RWPE2 (cell line): ENCODE data around the gene GLYR1.

Experiments used
- ATAC-seq: fragments of 200-7000 bp; cut with Tn5 transposase; 3 replicates; pipeline ENCODE4 v1.9.1; 2021; ENCODE audit warnings: low read depth
- DNase-seq: peaks from one replicate; pipeline ENCODE4 v3.0.0-alpha.2; 2020; ENCODE audit warnings: low spot score
- H3K27ac ChIP-seq: fragments of 450-650 bp; 2 replicates; pipeline ENCODE4 v1.5.1; 2017; ENCODE audit warnings: mild to moderate bottlenecking; ENCODE audit not compliant: poor library complexity, severe bottlenecking
- H3K27me3 ChIP-seq: fragments of 250-450 bp; sonication (Bioruptor Pico); 2 replicates; pipeline ENCODE4 v1.5.1; 2021; ENCODE audit warnings: mild to moderate bottlenecking, moderate library complexity; ENCODE audit not compliant: insufficient read depth, poor library complexity, severe bottlenecking
- H3K36me3 ChIP-seq: fragments of 250-450 bp; sonication (Bioruptor Pico); 2 replicates; pipeline ENCODE4 v1.5.1; 2020; ENCODE audit warnings: low read depth, mild to moderate bottlenecking, moderate library complexity
- H3K4me1 ChIP-seq: fragments of 250-450 bp; sonication (Bioruptor Pico); 2 replicates; pipeline ENCODE4 v1.5.1; 2021; ENCODE audit warnings: mild to moderate bottlenecking, moderate library complexity; ENCODE audit not compliant: insufficient read depth, poor library complexity, severe bottlenecking
- H3K4me3 ChIP-seq: fragments of 250-450 bp; sonication (Bioruptor Pico); 2 replicates; pipeline ENCODE4 v1.5.1; 2021; ENCODE audit warnings: mild to moderate bottlenecking, moderate library complexity; ENCODE audit not compliant: severe bottlenecking
- H3K9me3 ChIP-seq: fragments of 250-450 bp; sonication (Bioruptor Pico); 2 replicates; pipeline ENCODE4 v1.5.1; 2021; ENCODE audit warnings: mild to moderate bottlenecking, moderate library complexity; ENCODE audit not compliant: severe bottlenecking
- TF ChIP-seq, protein P1 (sequence below): fragments of 450-650 bp; IDR thresholded peaks from one replicate; pipeline ENCODE4 v1.5.1; 2017; ENCODE audit warnings: mild to moderate bottlenecking, moderate library complexity; ENCODE audit not compliant: poor library complexity, severe bottlenecking

The GLYR1 gene

DNA sequence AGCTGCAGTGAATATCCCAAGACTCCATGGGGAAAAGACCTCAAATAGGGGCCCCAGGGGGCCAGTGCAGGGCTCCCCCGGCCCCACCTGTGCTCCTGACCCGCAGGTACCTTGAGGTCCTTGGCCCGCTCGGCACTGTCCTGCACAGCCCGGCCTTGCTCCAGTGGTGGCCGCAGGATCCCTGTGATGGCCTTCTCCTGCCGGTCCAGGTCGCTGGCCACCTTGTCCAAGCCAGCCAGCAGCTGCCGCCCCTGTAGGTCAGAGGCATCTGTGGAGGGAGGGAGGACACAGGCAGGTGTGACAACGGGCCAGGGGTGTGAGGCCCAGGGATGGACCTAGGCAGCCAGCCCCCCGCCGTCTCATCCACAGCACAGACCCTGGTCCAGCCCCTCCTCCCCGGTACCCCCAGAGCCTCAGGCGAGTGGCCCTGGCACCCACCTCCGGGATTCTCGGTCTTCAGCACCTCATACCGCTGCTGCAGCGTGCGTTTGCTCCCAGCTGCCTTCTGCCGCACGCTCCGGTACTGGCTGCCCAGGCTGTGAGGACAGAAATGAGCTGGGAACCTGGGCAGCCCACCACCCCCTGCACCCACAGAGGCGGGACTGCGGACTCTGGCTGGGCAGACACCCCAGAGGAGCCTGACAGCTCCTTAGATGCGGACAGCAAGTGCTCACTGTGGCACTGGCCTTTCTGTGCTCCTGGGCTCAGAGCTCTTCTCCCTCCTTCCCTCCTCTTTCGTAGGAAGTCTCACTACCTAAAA is 46.2 kb upstream of the GLYR1 start:
- no peaks in the 10 kb centered on the region for H3K9me3 ChIP-seq
- ATAC-seq (no peak), DNase-seq (no peak)
- H3K4me3 ChIP-seq = no peak overlapping the region
- TF ChIP-seq, protein P1, sequence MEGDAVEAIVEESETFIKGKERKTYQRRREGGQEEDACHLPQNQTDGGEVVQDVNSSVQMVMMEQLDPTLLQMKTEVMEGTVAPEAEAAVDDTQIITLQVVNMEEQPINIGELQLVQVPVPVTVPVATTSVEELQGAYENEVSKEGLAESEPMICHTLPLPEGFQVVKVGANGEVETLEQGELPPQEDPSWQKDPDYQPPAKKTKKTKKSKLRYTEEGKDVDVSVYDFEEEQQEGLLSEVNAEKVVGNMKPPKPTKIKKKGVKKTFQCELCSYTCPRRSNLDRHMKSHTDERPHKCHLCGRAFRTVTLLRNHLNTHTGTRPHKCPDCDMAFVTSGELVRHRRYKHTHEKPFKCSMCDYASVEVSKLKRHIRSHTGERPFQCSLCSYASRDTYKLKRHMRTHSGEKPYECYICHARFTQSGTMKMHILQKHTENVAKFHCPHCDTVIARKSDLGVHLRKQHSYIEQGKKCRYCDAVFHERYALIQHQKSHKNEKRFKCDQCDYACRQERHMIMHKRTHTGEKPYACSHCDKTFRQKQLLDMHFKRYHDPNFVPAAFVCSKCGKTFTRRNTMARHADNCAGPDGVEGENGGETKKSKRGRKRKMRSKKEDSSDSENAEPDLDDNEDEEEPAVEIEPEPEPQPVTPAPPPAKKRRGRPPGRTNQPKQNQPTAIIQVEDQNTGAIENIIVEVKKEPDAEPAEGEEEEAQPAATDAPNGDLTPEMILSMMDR = no peak
- no peak overlapping the region for H3K27ac ChIP-seq
- H3K4me1 ChIP-seq = no peaks in the 10 kb centered on the region
- H3K36me3 ChIP-seq = peaks cover 92% of the 10 kb centered on the region
- H3K27me3 ChIP-seq = no peaks in the 10 kb centered on the region

DNA sequence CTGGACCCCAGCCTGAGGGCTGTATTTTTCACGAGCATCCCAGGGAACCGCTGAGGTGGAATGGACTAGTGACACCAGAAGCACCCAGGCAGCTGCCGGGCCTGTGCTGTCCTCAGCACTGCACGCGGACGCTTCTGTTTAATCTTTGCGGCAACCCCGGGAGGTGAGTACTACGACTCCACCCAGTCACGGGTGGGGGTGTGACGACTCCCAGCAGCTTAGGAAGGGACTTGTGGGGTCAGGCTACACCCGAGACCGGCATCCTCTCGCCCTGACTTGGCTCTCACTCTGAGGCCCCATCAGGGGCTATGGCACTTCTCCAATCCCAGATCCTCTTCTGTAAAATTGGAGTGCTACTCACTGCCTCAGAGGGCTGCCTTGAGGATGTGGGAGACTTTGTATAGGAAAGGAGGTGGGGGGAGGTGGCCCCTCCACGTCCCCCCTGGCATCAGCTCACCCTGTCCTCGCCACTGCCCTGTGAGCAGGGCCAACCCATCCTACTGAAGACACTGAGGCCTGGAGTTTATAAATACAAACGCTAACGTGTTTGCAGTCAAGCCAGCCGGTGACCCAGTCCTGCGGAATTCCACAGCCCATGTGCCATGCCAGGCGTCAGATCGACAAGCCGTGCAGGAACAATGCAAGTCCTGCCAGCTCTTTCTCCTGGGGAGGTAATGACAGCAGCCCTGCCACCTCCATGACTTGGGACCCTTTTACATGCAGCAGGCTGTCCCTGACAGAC is 45.4 kb upstream of the GLYR1 start:
- no peak for DNase-seq
- H3K4me1 ChIP-seq = no peaks in the 10 kb centered on the region
- TF ChIP-seq, protein P1 = no peak
- peaks cover 92% of the 10 kb centered on the region for H3K36me3 ChIP-seq
- no peak overlapping the region for H3K27ac ChIP-seq
- no peak for ATAC-seq
- H3K9me3 ChIP-seq = no peaks in the 10 kb centered on the region
- H3K4me3 ChIP-seq = no peak overlapping the region
- H3K27me3 ChIP-seq = no peaks in the 10 kb centered on the region

- H3K4me3 ChIP-seq = no peak overlapping the region
- H3K27me3 ChIP-seq = no peaks in the 10 kb centered on the region
- ATAC-seq = no peak
- H3K4me1 ChIP-seq = no peaks in the 10 kb centered on the region
- TF ChIP-seq, protein P1 = no peak
- peaks cover 94% of the 10 kb centered on the region for H3K36me3 ChIP-seq
- no peak for DNase-seq
- H3K9me3 ChIP-seq = no peaks in the 10 kb centered on the region
- no peak overlapping the region for H3K27ac ChIP-seq
Observed at GRCh38 chr16:4891886-4892216, 44.8 kb upstream of the GLYR1 start.

- DNase-seq (no peak), ATAC-seq (no peak)
- Histone ChIP-seq H3K27me3 (no peaks in the 10 kb centered on the region), H3K36me3 (peaks cover 95% of the 10 kb centered on the region), H3K4me1 (no peaks in the 10 kb centered on the region), H3K9me3 (no peaks in the 10 kb centered on the region), H3K4me3 (no peak overlapping the region), H3K27ac (no peak overlapping the region)
- TF ChIP-seq, protein P1 = no peak
Observed at GRCh38 chr16:4891097-4891885, 44.2 kb upstream of the GLYR1 start.
